ENCODE measurements around the gene PDZK1. TPM values are rescaled to one million over a fixed set of nuclear protein-coding genes. Genes with fewer than 3 reads are reported as not detected.

The PDZK1 gene
- total RNA-seq = not detected

GRCh38 chr1:145707183-145707867 lies at the start of gene PDZK1:
TSS of gene PDZK1 (minus strand) at chr1:145707368. CDS start at chr1:145688021, 19,347 bp downstream.
- no peaks in the 10 kb centered on the region for H3K36me3 ChIP-seq
- no peak within 1 kb of the TSS for H3K4me3 ChIP-seq
- no peaks in the 10 kb centered on the region for H3K27me3 ChIP-seq
- DNase-seq (ENCODE audit: low spot score in 2 of 2) = no peak
- intact Hi-C loops (cut with DNase I) = no loop called here
- no peaks in the 10 kb centered on the region for H3K4me1 ChIP-seq
- no peak within 1 kb of the TSS for H3K27ac ChIP-seq
- TF ChIP-seq CTCF (IDR thresholded peaks at IDR 0.05) = no peak
- H3K9me3 ChIP-seq = no peaks in the 10 kb centered on the region

GRCh38 chr1:145751491-145752037 lies 44.4 kb upstream of the PDZK1 start:
- peak overlapping the region; percentile 50 to 54 for H3K27ac ChIP-seq
- H3K9me3 ChIP-seq = no peaks in the 10 kb centered on the region
- TF ChIP-seq CTCF (IDR thresholded peaks at IDR 0.05) = no peak
- DNase-seq (ENCODE audit: low spot score in 2 of 2) = no peak
- H3K4me1 ChIP-seq = peaks cover 0 to 7% of the 10 kb centered on the region in 2 donors
- H3K36me3 ChIP-seq = peaks cover 72 to 78% of the 10 kb centered on the region in 2 donors
- H3K4me3 ChIP-seq = no peak overlapping the region
- intact Hi-C loops (cut with DNase I) = no loop called here
- no peaks in the 10 kb centered on the region for H3K27me3 ChIP-seq

GRCh38 chr1:145750426-145750825 lies 43.3 kb upstream of the PDZK1 start:
- intact Hi-C loops (cut with DNase I) = no loop called here
- H3K9me3 ChIP-seq = no peaks in the 10 kb centered on the region
- no peak for TF ChIP-seq CTCF (IDR thresholded peaks at IDR 0.05)
- H3K27me3 ChIP-seq = no peaks in the 10 kb centered on the region
- H3K4me1 ChIP-seq = peaks cover 0 to 7% of the 10 kb centered on the region in 2 donors
- H3K4me3 ChIP-seq = no peak overlapping the region
- DNase-seq (ENCODE audit: low spot score in 2 of 2) = no peak
- H3K27ac ChIP-seq = no peak overlapping the region
- peaks cover 76 to 80% of the 10 kb centered on the region in 2 donors for H3K36me3 ChIP-seq

GRCh38 chr1:145747398-145748247 lies 40.5 kb upstream of the PDZK1 start:
- Histone ChIP-seq H3K4me3 (no peak overlapping the region), H3K27ac (no peak overlapping the region), H3K4me1 (peaks cover 0 to 7% of the 10 kb centered on the region in 2 donors), H3K9me3 (no peaks in the 10 kb centered on the region), H3K27me3 (no peaks in the 10 kb centered on the region), H3K36me3 (peaks cover 93 to 98% of the 10 kb centered on the region in 2 donors)
- no peak for TF ChIP-seq CTCF (IDR thresholded peaks at IDR 0.05)
- DNase-seq (ENCODE audit: low spot score in 2 of 2) = no peak
- intact Hi-C loops (cut with DNase I) = loop anchor here (10.0 kb wide), 1 partner anchor 47 kb away; no protein-coding TSS in a partner anchor

GRCh38 chr1:145740269-145740668 lies 33.1 kb upstream of the PDZK1 start:
- Histone ChIP-seq H3K27me3 (no peaks in the 10 kb centered on the region), H3K27ac (no peak overlapping the region), H3K4me1 (no peaks in the 10 kb centered on the region), H3K9me3 (no peaks in the 10 kb centered on the region), H3K4me3 (no peak overlapping the region), H3K36me3 (peaks cover 36 to 49% of the 10 kb centered on the region in 2 donors)
- intact Hi-C loops (cut with DNase I) = loop anchor here (10.0 kb wide), 1 partner anchor 55 kb away; no protein-coding TSS in a partner anchor
- no peak for TF ChIP-seq CTCF (IDR thresholded peaks at IDR 0.05)
- no peak for DNase-seq (ENCODE audit: low spot score in 2 of 2)
